SU-DHL-6 (cell line): Measurements from ENCODE around the gene TBC1D22A.

Experiments
- H2AFZ ChIP-seq: fragments of 200-600 bp; sonication (generic); 2 replicates; pipeline ENCODE4 v1.6.1; 2014; ENCODE audit warnings: low read depth, mild to moderate bottlenecking, moderate library complexity, mixed read lengths, antibody characterized with exemption, low read length; ENCODE audit not compliant: severe bottlenecking
- H3F3A ChIP-seq: fragments of 200-600 bp; shearing (Covaris generic); 2 replicates; pipeline ENCODE4 v1.6.0; 2016; ENCODE audit warnings: antibody characterized with exemption, mild to moderate bottlenecking; ENCODE audit not compliant: insufficient read depth
- H3K27ac ChIP-seq: fragments of 200-600 bp; sonication (generic); 2 replicates; pipeline ENCODE4 v1.5.1; 2016; ENCODE audit warnings: low read depth, mild to moderate bottlenecking, low read length, moderate library complexity, mixed read lengths
- H3K27me3 ChIP-seq: fragments of 200-600 bp; sonication (generic), shearing (Covaris generic); 2 replicates; pipeline ENCODE4 v1.6.0; 2014; ENCODE audit warnings: mild to moderate bottlenecking, low read length
- H3K36me3 ChIP-seq: fragments of 200-600 bp; sonication (generic); 2 replicates; pipeline ENCODE4 v1.6.1; 2014; ENCODE audit warnings: mild to moderate bottlenecking, low read length, mixed read lengths
- H3K4me2 ChIP-seq: fragments of 300-600, 200-600 bp; shearing (Covaris generic), sonication (generic); 2 replicates; pipeline ENCODE4 v1.6.0; 2014; ENCODE audit warnings: low read length, low read depth, mild to moderate bottlenecking; ENCODE audit not compliant: poor library complexity, severe bottlenecking
- H3K4me3 ChIP-seq: fragments of 200-600 bp; sonication (generic); 2 replicates; pipeline ENCODE4 v1.5.1; 2014; ENCODE audit warnings: antibody characterized with exemption, low read length, mild to moderate bottlenecking, mixed read lengths; ENCODE audit not compliant: insufficient read depth, poor library complexity, severe bottlenecking
- H3K79me2 ChIP-seq: fragments of 200-600 bp; sonication (generic); 2 replicates; pipeline ENCODE4 v1.6.1; 2014; ENCODE audit warnings: mild to moderate bottlenecking, low read length, moderate library complexity; ENCODE audit not compliant: insufficient read depth
- H3K9ac ChIP-seq: fragments of 200-600 bp; sonication (generic); 2 replicates; pipeline ENCODE4 v1.7.0; 2014; ENCODE audit warnings: mild to moderate bottlenecking, low read length
- H3K9me2 ChIP-seq: fragments of 200-600 bp; sonication (generic); replicated peaks from 2 replicates; pipeline ENCODE4 v1.6.1; 2014; ENCODE audit warnings: low read length; ENCODE audit not compliant: insufficient read depth
- H3K9me3 ChIP-seq: fragments of 200-600 bp; sonication (generic); 2 replicates; pipeline ENCODE4 v1.6.1; 2014; ENCODE audit warnings: low read length, mixed read lengths; ENCODE audit not compliant: insufficient read depth
- H4K20me1 ChIP-seq: fragments of 200-600 bp; sonication (generic); 2 replicates; pipeline ENCODE4 v1.6.1; 2014; ENCODE audit warnings: low read depth, mild to moderate bottlenecking, antibody characterized with exemption, low read length, moderate library complexity, mixed read lengths
- EZH2phosphoT487 ChIP-seq: fragments of 200-600 bp; sonication (generic), shearing (Covaris generic); conservative IDR thresholded peaks from 2 replicates; pipeline ENCODE4 v1.6.1; 2018; ENCODE audit warnings: mild to moderate bottlenecking, antibody characterized with exemption, low read length, moderate library complexity, mixed read lengths
- TF ChIP-seq, protein P1 (sequence below): fragments of 200-600 bp; sonication (generic); IDR thresholded peaks from one replicate; pipeline ENCODE4 v1.5.1; 2017; ENCODE audit warnings: antibody characterized with exemption, mild to moderate bottlenecking, low read length, moderate library complexity; ENCODE audit not compliant: insufficient read depth, poor library complexity, severe bottlenecking

The TBC1D22A gene

DNA sequence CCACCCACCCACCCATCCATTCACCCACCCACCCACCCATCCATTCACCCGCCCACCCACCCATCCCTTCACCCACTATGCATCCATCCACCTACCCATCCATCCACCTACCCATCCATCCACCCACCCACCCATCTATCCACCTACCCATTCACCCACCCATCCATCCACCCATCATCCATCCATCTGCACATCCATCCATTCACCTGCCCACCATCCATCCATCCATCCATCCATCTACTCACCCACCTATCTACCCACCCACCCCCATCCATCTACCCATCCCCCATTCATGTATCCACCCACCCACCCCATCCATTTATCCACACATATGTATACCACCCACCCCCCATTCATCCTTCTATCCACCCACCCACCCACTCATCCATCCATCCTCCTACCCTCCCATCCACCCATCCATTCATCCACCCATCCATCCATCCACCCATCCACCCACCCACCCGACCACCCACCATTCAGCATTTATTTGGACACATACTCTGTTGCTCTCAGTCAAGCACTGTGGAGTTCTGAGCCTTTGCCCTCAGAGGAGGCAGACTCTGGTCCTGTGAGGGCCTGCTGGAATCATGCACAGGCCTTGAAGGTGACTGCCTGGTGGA, 380.1 kb downstream of the TBC1D22A start:
- Histone ChIP-seq H2AFZ (no peak overlapping the region), H3K9ac (no peak overlapping the region), H4K20me1 (no peaks in the 10 kb centered on the region), H3K9me2 (no peaks in the 10 kb centered on the region), H3K9me3 (no peaks in the 10 kb centered on the region), H3K4me3 (no peak overlapping the region), H3K79me2 (no peaks in the 10 kb centered on the region), H3K27me3 (no peaks in the 10 kb centered on the region), H3F3A (no peaks in the 10 kb centered on the region), H3K27ac (no peak overlapping the region), H3K36me3 (no peaks in the 10 kb centered on the region), H3K4me2 (no peak overlapping the region)
- no peak for TF ChIP-seq EZH2phosphoT487
- TF ChIP-seq, protein P1, sequence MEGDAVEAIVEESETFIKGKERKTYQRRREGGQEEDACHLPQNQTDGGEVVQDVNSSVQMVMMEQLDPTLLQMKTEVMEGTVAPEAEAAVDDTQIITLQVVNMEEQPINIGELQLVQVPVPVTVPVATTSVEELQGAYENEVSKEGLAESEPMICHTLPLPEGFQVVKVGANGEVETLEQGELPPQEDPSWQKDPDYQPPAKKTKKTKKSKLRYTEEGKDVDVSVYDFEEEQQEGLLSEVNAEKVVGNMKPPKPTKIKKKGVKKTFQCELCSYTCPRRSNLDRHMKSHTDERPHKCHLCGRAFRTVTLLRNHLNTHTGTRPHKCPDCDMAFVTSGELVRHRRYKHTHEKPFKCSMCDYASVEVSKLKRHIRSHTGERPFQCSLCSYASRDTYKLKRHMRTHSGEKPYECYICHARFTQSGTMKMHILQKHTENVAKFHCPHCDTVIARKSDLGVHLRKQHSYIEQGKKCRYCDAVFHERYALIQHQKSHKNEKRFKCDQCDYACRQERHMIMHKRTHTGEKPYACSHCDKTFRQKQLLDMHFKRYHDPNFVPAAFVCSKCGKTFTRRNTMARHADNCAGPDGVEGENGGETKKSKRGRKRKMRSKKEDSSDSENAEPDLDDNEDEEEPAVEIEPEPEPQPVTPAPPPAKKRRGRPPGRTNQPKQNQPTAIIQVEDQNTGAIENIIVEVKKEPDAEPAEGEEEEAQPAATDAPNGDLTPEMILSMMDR: no peak

DNA sequence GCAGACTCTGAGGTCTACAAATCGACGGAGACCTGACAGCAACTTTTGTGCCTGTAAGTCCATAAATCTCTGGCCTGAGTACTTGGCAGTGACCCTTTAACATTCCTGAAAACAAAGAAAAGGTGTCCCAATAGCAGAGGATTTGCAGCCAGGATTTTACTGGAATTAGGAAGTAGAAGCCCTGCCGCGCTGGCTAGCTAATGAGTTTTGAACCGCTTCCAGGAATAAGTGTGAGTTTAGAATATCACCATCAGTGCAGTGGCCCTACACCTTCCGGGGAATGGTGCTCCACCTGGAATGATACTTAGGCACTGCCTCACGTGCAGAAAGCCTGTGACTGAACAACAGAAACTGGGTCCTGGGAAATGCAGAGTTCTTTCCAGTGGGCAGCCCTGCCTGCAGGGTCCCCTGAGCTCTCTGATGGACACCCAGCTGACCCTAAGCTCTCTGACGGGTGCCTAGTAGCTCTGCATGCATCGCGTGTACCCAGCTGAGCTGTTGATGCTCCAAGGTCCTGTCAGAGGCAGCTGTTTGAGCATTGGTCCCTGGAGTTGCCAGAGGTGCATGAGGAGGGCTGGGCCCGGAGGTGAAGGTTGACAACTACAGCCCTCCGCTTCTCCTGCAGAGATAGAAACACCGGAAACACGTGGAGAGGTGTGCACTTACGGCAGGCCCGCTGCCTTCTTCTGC, 380.9 kb downstream of the TBC1D22A start:
- no peaks in the 10 kb centered on the region for H3K79me2 ChIP-seq
- no peaks in the 10 kb centered on the region for H3F3A ChIP-seq
- TF ChIP-seq EZH2phosphoT487: no peak
- TF ChIP-seq, protein P1: no peak
- H3K9me2 ChIP-seq: no peaks in the 10 kb centered on the region
- no peaks in the 10 kb centered on the region for H3K36me3 ChIP-seq
- no peak overlapping the region for H2AFZ ChIP-seq
- H3K4me2 ChIP-seq: no peak overlapping the region
- no peak overlapping the region for H3K27ac ChIP-seq
- H3K27me3 ChIP-seq: no peaks in the 10 kb centered on the region
- no peaks in the 10 kb centered on the region for H4K20me1 ChIP-seq
- H3K9ac ChIP-seq: no peak overlapping the region
- H3K4me3 ChIP-seq: no peak overlapping the region
- H3K9me3 ChIP-seq: no peaks in the 10 kb centered on the region

DNA sequence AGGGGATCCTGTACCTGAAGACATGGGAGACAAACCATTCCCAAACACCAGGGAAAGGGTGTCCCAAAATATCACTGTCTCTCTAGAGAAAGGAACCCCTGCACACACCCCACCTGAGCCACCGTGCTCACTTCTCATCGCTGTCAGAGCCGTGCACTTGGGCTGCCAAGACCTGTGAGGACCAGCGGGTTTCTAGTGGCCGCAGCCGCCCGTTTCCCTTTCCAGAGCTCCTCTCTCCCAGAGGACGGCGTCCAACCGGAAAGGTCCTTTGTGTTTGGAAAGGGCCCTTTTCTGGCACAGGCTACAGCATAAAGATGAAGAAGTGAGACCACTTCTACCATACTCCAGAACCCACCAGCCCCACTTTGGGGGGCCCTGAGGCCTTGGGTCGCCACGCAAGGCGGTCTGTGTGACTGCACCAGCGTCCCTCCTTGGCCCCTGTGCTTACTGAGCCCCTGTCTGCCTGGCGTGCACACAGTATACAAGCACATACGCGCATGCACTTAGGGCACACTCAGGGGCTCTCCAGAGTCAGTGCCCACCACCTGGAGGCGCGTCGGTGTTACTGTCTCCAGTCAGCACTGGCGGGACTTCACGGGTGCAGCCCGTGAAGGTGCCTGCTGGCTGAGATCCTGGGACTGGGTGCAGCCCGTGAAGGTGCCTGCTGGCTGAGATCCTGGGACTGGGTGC, 381.8 kb downstream of the TBC1D22A start:
- H3K79me2 ChIP-seq: no peaks in the 10 kb centered on the region
- no peak overlapping the region for H2AFZ ChIP-seq
- H3K4me2 ChIP-seq: no peak overlapping the region
- no peaks in the 10 kb centered on the region for H4K20me1 ChIP-seq
- no peak overlapping the region for H3K27ac ChIP-seq
- H3K9ac ChIP-seq: no peak overlapping the region
- H3K4me3 ChIP-seq: no peak overlapping the region
- H3K9me2 ChIP-seq: no peaks in the 10 kb centered on the region
- TF ChIP-seq, protein P1: no peak
- TF ChIP-seq EZH2phosphoT487: no peak
- H3F3A ChIP-seq: no peaks in the 10 kb centered on the region
- no peaks in the 10 kb centered on the region for H3K27me3 ChIP-seq
- H3K9me3 ChIP-seq: no peaks in the 10 kb centered on the region
- no peaks in the 10 kb centered on the region for H3K36me3 ChIP-seq
